ENCODE measurements around the gene EIF4H. TPM values are rescaled to one million over a fixed set of nuclear protein-coding genes. Genes with fewer than 3 reads are reported as not detected.
A peak's percentile ranks its signal among the peaks of the same experiment; 100 is the strongest.
"Not testable (repeated sequence)": the region's sequence is repeated elsewhere in the genome, so short reads cannot be mapped to it uniquely, and the experiment has no call there.

Gene EIF4H
- total RNA-seq, 1 donor: 293 TPM

DNA sequence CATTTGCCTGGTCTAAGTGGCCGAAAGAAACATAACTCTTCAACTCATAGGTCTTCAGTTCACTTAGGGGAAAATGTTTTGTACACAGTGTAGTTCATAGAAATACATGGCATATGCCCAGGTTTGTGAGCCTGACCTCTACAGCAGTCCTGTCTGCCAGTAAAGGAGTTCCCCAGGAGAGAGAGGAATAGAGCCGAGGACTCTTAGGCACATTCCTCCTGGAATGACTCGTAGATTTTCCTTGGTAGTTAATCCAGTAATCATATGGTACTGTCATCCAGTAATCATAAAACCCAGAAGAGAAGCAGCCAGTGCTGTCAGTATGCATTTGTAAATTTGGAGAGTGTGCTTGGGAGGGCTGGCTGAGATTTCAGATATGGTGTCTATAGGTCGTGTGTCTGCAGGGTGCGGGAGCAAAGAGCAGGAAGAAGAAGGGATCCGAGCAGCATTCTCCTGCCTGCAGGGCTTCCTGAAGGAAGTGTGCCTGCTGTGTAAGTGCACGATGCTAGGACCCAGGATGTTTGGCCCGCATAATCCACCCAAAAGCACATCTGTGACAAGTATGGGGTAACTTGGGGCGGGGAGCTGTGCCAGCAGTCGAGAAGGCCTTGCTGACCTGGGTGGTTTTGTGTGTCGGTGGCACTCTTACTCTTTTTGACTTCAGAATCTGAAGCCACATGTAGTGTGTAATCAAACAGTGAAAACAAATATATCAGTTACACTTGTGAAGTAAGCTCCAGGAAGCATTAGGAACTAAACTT, 13.9 kb downstream of the EIF4H start:
- TF ChIP-seq, protein P1, sequence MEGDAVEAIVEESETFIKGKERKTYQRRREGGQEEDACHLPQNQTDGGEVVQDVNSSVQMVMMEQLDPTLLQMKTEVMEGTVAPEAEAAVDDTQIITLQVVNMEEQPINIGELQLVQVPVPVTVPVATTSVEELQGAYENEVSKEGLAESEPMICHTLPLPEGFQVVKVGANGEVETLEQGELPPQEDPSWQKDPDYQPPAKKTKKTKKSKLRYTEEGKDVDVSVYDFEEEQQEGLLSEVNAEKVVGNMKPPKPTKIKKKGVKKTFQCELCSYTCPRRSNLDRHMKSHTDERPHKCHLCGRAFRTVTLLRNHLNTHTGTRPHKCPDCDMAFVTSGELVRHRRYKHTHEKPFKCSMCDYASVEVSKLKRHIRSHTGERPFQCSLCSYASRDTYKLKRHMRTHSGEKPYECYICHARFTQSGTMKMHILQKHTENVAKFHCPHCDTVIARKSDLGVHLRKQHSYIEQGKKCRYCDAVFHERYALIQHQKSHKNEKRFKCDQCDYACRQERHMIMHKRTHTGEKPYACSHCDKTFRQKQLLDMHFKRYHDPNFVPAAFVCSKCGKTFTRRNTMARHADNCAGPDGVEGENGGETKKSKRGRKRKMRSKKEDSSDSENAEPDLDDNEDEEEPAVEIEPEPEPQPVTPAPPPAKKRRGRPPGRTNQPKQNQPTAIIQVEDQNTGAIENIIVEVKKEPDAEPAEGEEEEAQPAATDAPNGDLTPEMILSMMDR (IDR thresholded peaks at IDR 0.05; ENCODE audit: insufficient read depth, low read depth, low read length): no peak
- no peak overlapping the region for H3K4me3 ChIP-seq (ENCODE audit: low read depth, low read length)
- peak; percentile 49 for DNase-seq (ENCODE audit: low read depth)

DNA sequence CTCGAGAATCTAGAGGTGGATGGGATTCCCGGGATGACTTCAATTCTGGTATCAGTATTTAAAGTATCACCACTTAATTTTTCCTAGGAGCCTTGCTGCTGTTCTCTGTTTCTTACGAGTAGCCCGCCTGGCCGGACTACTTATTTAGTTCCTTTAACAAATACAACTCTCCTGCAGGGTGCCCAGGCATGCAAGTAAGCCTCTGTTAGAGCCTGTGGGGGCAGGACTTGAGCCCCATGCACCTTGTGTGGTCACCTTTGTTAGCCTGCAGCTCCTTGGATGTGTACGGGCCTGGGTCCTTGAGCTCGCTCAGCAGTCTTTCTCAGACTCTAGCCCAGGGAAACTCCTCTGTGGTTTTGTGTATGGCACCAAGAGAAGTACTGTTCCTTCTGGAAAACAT, 16.1 kb downstream of the EIF4H start:
- H3K4me3 ChIP-seq (ENCODE audit: low read depth, low read length): no peak overlapping the region
- no peak for DNase-seq (ENCODE audit: low read depth)
- TF ChIP-seq, protein P1 (IDR thresholded peaks at IDR 0.05; ENCODE audit: insufficient read depth, low read depth, low read length): no peak

DNA sequence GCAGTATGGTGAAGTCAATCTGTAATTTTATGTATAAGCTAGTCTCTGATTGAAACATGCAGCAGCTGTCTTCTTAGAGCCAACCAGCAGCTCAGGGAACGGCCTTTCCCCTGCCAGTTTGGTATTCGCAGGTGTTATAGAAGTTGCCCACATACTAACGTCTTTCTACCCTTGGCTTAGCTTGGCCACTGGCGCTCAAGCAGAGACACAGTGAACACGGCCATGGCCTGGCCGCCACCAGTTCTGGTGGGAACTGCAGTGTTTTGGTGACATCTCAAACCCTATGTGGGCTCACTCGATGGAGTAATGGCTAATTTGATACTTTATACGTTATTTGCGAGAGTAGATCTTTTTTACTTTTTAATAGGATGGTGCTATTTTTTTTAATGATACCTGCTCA, 17.1 kb downstream of the EIF4H start:
- TF ChIP-seq, protein P1 (IDR thresholded peaks at IDR 0.05; ENCODE audit: insufficient read depth, low read depth, low read length): no peak
- no peak for DNase-seq (ENCODE audit: low read depth)
- H3K4me3 ChIP-seq (ENCODE audit: low read depth, low read length): no peak overlapping the region

DNA sequence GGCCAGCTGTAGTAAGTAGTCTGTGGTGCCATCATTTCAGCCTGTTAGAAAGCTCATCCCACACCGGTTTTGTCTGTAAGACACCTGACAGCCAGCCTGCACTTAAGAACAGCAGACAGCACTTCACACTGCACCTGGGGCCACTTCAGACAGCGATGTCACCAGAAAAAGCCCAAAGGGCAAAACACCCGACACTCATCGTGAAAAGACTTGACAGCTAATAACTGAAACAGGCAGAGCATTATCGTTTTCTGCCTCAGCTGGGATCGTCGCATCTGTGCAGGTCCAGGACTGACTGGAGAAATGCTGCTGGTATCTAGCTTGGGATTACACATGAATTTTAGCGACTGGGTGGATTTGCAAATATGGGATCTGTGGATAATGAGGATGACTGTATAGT, 18.9 kb downstream of the EIF4H start:
- TF ChIP-seq, protein P1 (IDR thresholded peaks at IDR 0.05; ENCODE audit: insufficient read depth, low read depth, low read length): no peak
- no peak for DNase-seq (ENCODE audit: low read depth)
- H3K4me3 ChIP-seq (ENCODE audit: low read depth, low read length): no peak overlapping the region

DNA sequence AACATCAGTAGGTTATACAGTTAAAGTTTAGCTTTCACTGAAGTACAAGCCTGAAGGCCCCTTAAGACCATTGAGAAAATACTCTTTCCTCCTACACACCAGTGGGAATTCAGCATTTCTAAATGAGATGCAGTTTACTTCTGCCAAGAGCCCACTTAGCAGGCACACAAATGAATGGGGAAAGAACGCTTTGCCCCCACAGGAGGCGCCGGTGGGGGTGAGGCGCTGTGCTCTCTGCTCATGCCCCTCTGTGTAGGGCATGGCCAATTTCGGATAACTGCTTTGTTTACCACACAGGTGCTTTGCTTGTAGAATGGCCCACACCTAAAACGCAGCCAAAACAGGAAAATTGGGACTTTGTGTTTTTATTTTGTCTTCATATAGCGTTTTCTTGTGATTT, 19.8 kb downstream of the EIF4H start:
- TF ChIP-seq, protein P1 (IDR thresholded peaks at IDR 0.05; ENCODE audit: insufficient read depth, low read depth, low read length): no peak
- no peak overlapping the region for H3K4me3 ChIP-seq (ENCODE audit: low read depth, low read length)
- DNase-seq (ENCODE audit: low read depth): no peak

DNA sequence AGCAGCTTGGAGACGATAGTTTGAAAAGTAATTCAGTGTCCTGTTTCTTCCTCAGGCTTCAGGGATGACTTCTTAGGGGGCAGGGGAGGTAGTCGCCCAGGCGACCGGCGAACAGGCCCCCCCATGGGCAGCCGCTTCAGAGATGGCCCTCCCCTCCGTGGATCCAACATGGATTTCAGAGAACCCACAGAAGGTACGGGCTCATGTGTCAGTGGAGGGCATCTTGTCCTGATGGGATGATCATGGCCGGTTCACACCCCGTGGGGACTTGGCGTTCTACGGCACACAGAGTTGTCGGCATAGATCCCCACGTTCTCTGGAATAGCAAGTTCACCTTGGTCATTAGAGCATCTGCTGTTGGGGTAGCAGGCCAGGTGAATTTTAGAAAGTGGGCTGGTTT, 20.5 kb downstream of the EIF4H start:
- no peak overlapping the region for H3K4me3 ChIP-seq (ENCODE audit: low read depth, low read length)
- TF ChIP-seq, protein P1 (IDR thresholded peaks at IDR 0.05; ENCODE audit: insufficient read depth, low read depth, low read length): no peak
- no peak for DNase-seq (ENCODE audit: low read depth)

DNA sequence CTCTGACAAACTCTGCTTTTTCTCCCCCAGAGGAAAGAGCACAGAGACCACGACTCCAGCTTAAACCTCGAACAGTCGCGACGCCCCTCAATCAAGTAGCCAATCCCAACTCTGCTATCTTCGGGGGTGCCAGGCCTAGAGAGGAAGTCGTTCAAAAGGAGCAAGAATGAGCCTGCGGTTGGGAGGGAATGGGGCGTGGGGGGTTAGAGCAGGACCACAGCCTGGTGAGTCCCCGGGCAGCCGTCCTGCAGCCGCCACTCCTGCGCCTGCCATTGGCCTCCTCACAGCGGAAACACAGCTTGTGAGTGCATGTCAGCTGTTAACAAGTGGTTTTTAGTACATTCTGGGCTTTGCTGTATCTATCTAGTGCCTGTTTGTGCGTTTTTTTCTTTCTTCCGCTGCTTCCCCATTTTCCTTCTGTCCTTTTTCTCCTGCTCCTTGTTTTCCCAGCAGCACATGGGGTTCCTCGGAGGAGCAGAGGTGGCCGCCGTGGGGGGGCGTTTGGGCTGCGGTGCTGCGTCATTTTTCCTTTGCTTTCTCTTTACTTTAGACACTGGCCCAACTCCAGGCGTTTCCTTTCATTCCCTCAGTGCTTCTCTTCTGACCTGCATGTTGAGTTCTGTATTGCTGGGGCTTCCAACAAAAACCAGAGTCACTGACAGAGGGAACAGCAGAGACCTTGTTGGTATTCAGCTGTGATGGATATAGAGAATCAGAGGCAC, 21.1 kb downstream of the EIF4H start:
- DNase-seq (ENCODE audit: low read depth); H3K4me3 ChIP-seq (ENCODE audit: low read depth, low read length): not testable (repeated sequence)

DNA sequence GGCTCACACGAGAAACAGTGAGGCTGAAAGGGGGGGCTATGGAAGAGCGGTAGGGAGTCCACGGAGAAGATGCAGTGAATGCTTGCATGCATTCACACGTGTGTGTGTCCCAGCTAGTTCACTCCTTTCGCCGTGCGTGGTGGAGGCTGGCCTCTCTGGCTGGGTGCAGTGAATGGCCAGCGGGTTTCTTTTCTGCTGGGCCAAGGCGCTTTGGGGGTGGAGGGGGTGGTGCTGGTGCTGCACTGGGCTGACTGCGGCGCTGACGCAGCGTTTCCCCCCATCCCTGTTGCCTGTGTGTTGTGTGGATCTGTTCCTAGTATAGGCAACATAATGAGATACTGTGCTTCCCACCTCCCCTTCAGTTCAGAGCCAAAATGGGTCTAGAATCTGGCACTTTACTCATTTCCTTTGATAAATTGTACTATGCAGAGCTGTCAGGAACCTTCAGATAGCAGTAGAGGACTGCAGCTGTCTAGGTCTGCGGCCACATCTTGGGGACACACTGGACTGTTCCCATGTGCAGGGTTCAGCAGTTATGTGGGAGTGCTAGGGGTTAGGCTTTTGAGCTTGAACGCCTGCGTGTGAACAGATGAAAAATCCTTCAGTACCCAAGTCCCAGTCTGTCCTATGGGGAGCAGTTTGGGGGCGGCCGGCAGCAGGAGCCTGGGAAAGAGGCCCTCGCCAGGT, 22.0 kb downstream of the EIF4H start:
- not testable (repeated sequence) for DNase-seq (ENCODE audit: low read depth); H3K4me3 ChIP-seq (ENCODE audit: low read depth, low read length)

Data from fibroblast of villous mesenchyme (primary cell).